DOHH2 (cell line): ENCODE results near the gene SLFNL1.

ENCODE experiments used
- H3F3A ChIP-seq: fragments of 200-600 bp; sonication (generic), shearing (Covaris generic); 2 replicates; pipeline ENCODE4 v1.6.0; 2016; ENCODE audit warnings: antibody characterized with exemption, mild to moderate bottlenecking; ENCODE audit not compliant: control insufficient read depth, insufficient read depth
- H3K27ac ChIP-seq: fragments of 200-600 bp; sonication (generic); 2 replicates; pipeline ENCODE4 v1.5.1; 2014; ENCODE audit warnings: low read depth, mild to moderate bottlenecking, low read length, moderate library complexity
- H3K27me3 ChIP-seq: fragments of 200-600 bp; sonication (generic); 2 replicates; pipeline ENCODE4 v1.6.1; 2014; ENCODE audit warnings: mild to moderate bottlenecking, low read length, mixed read lengths; ENCODE audit not compliant: control insufficient read depth
- H3K36me3 ChIP-seq: fragments of 200-600 bp; sonication (generic); 2 replicates; pipeline ENCODE4 v1.6.1; 2014; ENCODE audit warnings: mild to moderate bottlenecking, low read length, moderate library complexity, mixed read lengths; ENCODE audit not compliant: control insufficient read depth
- H3K4me1 ChIP-seq: fragments of 200-600 bp; sonication (generic); 2 replicates; pipeline ENCODE4 v1.6.1; 2014; ENCODE audit warnings: mild to moderate bottlenecking, low read length, mixed read lengths; ENCODE audit not compliant: control insufficient read depth
- H3K4me2 ChIP-seq: fragments of 200-600 bp; sonication (generic); 2 replicates; pipeline ENCODE4 v1.6.0; 2014; ENCODE audit warnings: mild to moderate bottlenecking, low read length, moderate library complexity
- H3K4me3 ChIP-seq: fragments of 200-600 bp; sonication (generic); 2 replicates; pipeline ENCODE4 v1.5.1; 2014; ENCODE audit warnings: mild to moderate bottlenecking, low read length, mixed read lengths
- H3K79me2 ChIP-seq: fragments of 200-600 bp; sonication (generic); 2 replicates; pipeline ENCODE4 v1.6.1; 2014; ENCODE audit warnings: mild to moderate bottlenecking, low read length, mixed read lengths; ENCODE audit not compliant: control insufficient read depth
- H3K9me2 ChIP-seq: fragments of 200-600 bp; sonication (generic); replicated peaks from 2 replicates; pipeline ENCODE4 v1.6.1; 2014; ENCODE audit warnings: mild to moderate bottlenecking, low read length, mixed read lengths; ENCODE audit not compliant: control insufficient read depth
- H3K9me3 ChIP-seq: fragments of 200-600 bp; sonication (generic); 2 replicates; pipeline ENCODE4 v1.6.1; 2014; ENCODE audit warnings: antibody characterized with exemption, low read length, mixed read lengths; ENCODE audit not compliant: control insufficient read depth, insufficient read depth
- H4K20me1 ChIP-seq: fragments of 200-600 bp; sonication (generic); 2 replicates; pipeline ENCODE4 v1.6.0; 2014; ENCODE audit warnings: low read depth, mild to moderate bottlenecking, antibody characterized with exemption, low read length, moderate library complexity; ENCODE audit not compliant: control insufficient read depth, insufficient read depth
- EZH2phosphoT487 ChIP-seq: fragments of 200-600 bp; sonication (generic); IDR thresholded peaks from 2 replicates; pipeline ENCODE4 v1.6.1; 2017; ENCODE audit warnings: borderline replicate concordance, mild to moderate bottlenecking, antibody characterized with exemption, low read length, moderate library complexity, mixed read lengths
- TF ChIP-seq, protein P1 (sequence below): fragments of 200-600 bp; sonication (generic); IDR thresholded peaks from one replicate; pipeline ENCODE4 v1.5.1; 2014; ENCODE audit warnings: antibody characterized with exemption, mild to moderate bottlenecking, low read depth, low read length; ENCODE audit not compliant: poor library complexity, severe bottlenecking

SLFNL1 gene

GRCh38 chr1:41024953-41025352, 3.4 kb upstream of the SLFNL1 start:
- Histone ChIP-seq H3F3A (peaks cover 18% of the 10 kb centered on the region), H3K9me2 (no peaks in the 10 kb centered on the region), H3K9me3 (no peaks in the 10 kb centered on the region), H3K4me2 (no peak overlapping the region), H3K27me3 (no peaks in the 10 kb centered on the region), H3K4me3 (no peak overlapping the region), H4K20me1 (peaks cover 6% of the 10 kb centered on the region; the same call in 1 of the 2 replicates), H3K27ac (no peak overlapping the region), H3K4me1 (peaks cover 8% of the 10 kb centered on the region), H3K79me2 (no peaks in the 10 kb centered on the region), H3K36me3 (peaks cover 38% of the 10 kb centered on the region)
- TF ChIP-seq, protein P1, sequence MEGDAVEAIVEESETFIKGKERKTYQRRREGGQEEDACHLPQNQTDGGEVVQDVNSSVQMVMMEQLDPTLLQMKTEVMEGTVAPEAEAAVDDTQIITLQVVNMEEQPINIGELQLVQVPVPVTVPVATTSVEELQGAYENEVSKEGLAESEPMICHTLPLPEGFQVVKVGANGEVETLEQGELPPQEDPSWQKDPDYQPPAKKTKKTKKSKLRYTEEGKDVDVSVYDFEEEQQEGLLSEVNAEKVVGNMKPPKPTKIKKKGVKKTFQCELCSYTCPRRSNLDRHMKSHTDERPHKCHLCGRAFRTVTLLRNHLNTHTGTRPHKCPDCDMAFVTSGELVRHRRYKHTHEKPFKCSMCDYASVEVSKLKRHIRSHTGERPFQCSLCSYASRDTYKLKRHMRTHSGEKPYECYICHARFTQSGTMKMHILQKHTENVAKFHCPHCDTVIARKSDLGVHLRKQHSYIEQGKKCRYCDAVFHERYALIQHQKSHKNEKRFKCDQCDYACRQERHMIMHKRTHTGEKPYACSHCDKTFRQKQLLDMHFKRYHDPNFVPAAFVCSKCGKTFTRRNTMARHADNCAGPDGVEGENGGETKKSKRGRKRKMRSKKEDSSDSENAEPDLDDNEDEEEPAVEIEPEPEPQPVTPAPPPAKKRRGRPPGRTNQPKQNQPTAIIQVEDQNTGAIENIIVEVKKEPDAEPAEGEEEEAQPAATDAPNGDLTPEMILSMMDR = no peak
- no peak for TF ChIP-seq EZH2phosphoT487

DNA sequence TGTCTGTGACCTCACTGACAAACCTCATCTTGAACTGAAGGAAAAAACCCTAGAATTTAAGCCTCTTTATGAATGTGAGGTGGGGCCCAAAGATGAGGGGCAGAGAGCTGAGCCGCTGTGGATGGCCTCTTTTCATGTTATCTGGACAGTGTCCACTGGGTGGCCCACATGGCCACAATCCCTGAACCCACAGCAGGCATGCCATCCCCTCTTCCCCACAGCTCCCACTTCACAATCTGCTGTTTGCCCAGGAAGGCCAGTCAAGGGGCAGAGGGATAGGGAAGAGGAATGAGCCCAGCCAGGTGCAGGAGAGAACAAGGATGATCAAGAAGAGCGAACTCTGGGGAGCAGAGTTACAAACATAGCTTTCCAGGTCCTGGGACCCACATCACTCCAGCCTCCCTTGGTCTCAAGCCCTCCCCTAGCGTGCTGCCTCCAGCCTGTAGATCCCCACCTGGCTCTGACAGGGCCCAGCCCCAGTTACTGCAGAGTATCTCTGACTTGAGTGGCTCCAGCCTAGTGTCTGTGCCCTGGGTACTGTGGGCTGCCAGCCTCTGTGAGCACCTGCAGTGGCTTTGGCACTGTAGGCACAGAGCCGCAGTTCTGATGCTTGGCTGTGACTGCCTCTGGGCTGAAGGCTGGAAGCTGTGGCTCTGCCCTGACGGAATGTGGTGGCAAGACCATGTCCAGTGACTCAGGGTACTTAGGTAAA, 1.9 kb upstream of the SLFNL1 start:
- H3K27me3 ChIP-seq = no peaks in the 10 kb centered on the region
- no peaks in the 10 kb centered on the region for H3K9me2 ChIP-seq
- H3K4me1 ChIP-seq = peaks cover 8% of the 10 kb centered on the region
- H4K20me1 ChIP-seq = peaks cover 6% of the 10 kb centered on the region; the same call in 1 of the 2 replicates
- H3K36me3 ChIP-seq = peaks cover 33% of the 10 kb centered on the region
- no peaks in the 10 kb centered on the region for H3K9me3 ChIP-seq
- H3F3A ChIP-seq = peaks cover 18% of the 10 kb centered on the region
- no peak overlapping the region for H3K27ac ChIP-seq
- no peak overlapping the region for H3K4me3 ChIP-seq
- H3K4me2 ChIP-seq = no peak overlapping the region
- H3K79me2 ChIP-seq = no peaks in the 10 kb centered on the region
- TF ChIP-seq, protein P1 = peak; percentile 11
- TF ChIP-seq EZH2phosphoT487 = no peak

DNA sequence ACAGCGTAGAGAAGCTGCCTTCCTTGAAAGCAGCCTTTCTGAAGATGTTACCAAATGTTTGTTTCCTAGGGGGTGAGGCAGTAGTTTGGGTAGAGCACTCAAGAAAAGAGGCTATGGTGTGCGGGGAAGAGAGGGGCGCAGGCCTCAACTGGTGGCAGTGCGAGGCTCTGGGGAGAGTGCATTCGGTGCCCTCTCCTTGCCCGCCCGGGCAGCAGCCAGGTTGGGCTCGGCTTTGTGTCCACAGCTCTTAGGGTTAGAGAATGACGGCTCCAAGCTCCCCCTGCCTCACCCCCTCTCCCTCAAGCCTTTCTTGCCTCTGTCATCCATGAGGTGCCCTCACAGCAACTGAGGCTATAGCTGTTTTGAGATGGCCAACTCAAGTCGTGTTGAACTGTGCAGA, 899 bp upstream of the SLFNL1 start:
- peaks cover 18% of the 10 kb centered on the region for H3F3A ChIP-seq
- H3K36me3 ChIP-seq = peaks cover 31% of the 10 kb centered on the region
- H3K27ac ChIP-seq = no peak overlapping the region
- no peak overlapping the region for H3K4me3 ChIP-seq
- no peaks in the 10 kb centered on the region for H3K9me2 ChIP-seq
- no peaks in the 10 kb centered on the region for H3K27me3 ChIP-seq
- no peaks in the 10 kb centered on the region for H3K9me3 ChIP-seq
- H3K4me1 ChIP-seq = peaks cover 8% of the 10 kb centered on the region
- H3K79me2 ChIP-seq = no peaks in the 10 kb centered on the region
- TF ChIP-seq, protein P1 = no peak
- TF ChIP-seq EZH2phosphoT487 = no peak
- peaks cover 6% of the 10 kb centered on the region; the same call in 1 of the 2 replicates for H4K20me1 ChIP-seq
- no peak overlapping the region for H3K4me2 ChIP-seq
